ENCODE results near the gene CATSPERE. TPM values are rescaled to one million over a fixed set of nuclear protein-coding genes. Genes with fewer than 3 reads are reported as not detected.
"Not testable (repeated sequence)": the region's sequence is repeated elsewhere in the genome, so short reads cannot be mapped to it uniquely, and the experiment has no call there.

The CATSPERE gene
- total RNA-seq, 2 donors from 2014 or later: 0.32 to 3.9 TPM

DNA sequence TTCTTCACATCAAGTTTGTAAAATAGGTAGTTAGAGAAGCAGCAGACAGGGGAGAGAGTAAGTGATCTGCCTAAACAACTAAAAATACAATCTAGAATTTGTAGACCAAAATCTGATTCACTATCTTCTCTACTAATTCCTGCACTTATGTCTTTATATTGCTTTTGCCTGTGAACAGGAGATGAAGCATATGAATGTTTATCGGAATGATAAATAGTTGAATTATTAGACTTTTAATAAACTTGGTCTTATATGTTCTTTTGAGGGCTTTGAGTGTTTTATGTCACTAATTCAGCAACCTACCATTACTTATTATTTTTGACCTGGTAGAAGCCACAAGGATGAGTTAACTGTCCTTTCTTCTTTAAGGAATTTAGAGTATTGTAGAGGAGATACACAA lies 194.1 kb downstream of the CATSPERE start:
- peaks cover 8% of the 10 kb centered on the region for H3K4me1 ChIP-seq (replicated peaks)
- H3K27me3 ChIP-seq (replicated peaks; ENCODE audit: insufficient read depth): no peaks in the 10 kb centered on the region
- H3K27ac ChIP-seq: no peak overlapping the region
- no peak for TF ChIP-seq POLR2AphosphoS5 (IDR thresholded peaks at IDR 0.05)
- TF ChIP-seq CTCF (IDR thresholded peaks at IDR 0.05): no peak
- no peak for TF ChIP-seq POLR2A (IDR thresholded peaks at IDR 0.05)
- 100% methylated on average over 1 of the region's 1 CpG for WGBS
- H3K9me3 ChIP-seq: no peaks in the 10 kb centered on the region
- intact Hi-C loops (cut with DNase I): loop anchor here (5.0 to 10.0 kb wide), 2 partner anchors 387 to 1400 kb away; partner anchors contain the start of genes CEP170 and SDCCAG8
- DNase-seq (ENCODE audit: low spot score): no peak
- H3K36me3 ChIP-seq: no peaks in the 10 kb centered on the region
- no peak overlapping the region for H3K4me3 ChIP-seq

DNA sequence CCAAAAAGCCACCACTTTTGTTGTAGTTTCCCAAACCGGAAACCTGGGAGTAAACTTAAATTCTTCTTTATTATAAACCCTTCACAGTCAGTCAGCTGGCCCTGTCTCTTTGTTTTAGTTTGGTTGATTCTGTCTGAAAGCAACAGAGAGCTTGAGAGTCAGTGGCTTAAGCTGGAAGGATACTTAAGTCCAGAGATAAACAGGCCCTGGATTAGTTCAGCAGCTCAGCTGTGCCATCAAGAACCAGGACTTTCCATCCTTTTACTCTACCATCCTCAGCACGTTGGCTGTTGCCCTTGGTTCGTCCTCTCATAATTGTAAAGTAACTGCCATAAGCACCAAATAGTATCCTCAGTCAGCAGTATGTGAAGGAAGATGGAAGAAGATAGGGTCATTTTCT lies 196.3 kb downstream of the CATSPERE start:
- Histone ChIP-seq H3K27ac (no peak overlapping the region), H3K4me3 (no peak overlapping the region), H3K9me3 (no peaks in the 10 kb centered on the region), H3K4me1 (replicated peaks) (peaks cover 8% of the 10 kb centered on the region), H3K36me3 (no peaks in the 10 kb centered on the region), H3K27me3 (replicated peaks; ENCODE audit: insufficient read depth) (no peaks in the 10 kb centered on the region)
- no peak for TF ChIP-seq CTCF (IDR thresholded peaks at IDR 0.05)
- no peak for DNase-seq (ENCODE audit: low spot score)
- 84% methylated on average over 3 of the region's 3 CpGs for WGBS
- intact Hi-C loops (cut with DNase I): loop anchor here (5.0 to 10.0 kb wide), 2 partner anchors 385 to 1403 kb away; partner anchors contain the start of genes CEP170 and SDCCAG8

DNA sequence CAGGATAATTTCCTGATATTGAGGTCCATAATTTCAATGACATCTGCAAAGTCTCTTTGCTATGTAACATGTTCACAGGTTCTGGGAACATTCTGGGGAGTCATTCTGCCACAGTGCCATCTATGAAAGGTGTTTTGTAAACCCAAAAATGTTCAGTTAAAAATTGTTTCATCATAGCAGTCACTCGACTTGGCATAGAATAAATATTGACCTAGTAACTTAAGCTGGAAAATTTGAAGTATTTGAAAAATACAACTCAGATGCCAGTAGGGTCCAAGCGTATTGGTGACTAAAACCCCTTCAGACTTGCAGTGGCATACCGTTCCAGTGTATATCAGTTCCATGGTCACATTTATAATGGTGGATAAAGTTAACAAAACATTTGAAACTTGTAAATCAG lies 198.6 kb downstream of the CATSPERE start:
- intact Hi-C loops (cut with DNase I): loop anchor here (5.0 to 10.0 kb wide), 2 partner anchors 383 to 1405 kb away; partner anchors contain the start of genes CEP170 and SDCCAG8
- Histone ChIP-seq H3K9me3 (no peaks in the 10 kb centered on the region), H3K36me3 (no peaks in the 10 kb centered on the region), H3K4me1 (replicated peaks) (peaks cover 5% of the 10 kb centered on the region), H3K27me3 (replicated peaks; ENCODE audit: insufficient read depth) (no peaks in the 10 kb centered on the region), H3K27ac (no peak overlapping the region), H3K4me3 (no peak overlapping the region)
- 56% methylated on average over 3 of the region's 3 CpGs for WGBS
- no peak for TF ChIP-seq POLR2AphosphoS5 (IDR thresholded peaks at IDR 0.05)
- no peak for TF ChIP-seq CTCF (IDR thresholded peaks at IDR 0.05)
- no peak for TF ChIP-seq POLR2A (IDR thresholded peaks at IDR 0.05)
- no peak for DNase-seq (ENCODE audit: low spot score)

DNA sequence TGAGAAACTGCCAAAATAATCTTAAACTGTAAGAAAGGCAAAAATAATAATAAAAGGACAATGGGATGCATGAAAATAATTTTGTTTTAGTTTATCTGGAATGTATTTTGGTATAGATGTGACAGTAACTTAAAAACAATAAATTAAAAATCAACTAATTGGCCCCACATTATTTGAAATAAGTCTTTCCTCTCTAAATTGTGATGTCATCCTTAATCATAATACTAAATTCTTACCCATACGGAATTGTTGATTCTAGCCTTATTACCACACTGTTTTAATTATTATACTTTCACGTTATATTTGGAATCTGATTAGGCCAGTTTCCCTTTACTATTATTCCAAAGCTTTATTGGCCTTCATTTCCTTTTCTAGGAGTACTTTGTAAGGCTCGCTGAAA lies 199.5 kb downstream of the CATSPERE start:
- Histone ChIP-seq H3K27ac (no peak overlapping the region), H3K4me3 (no peak overlapping the region), H3K4me1 (replicated peaks) (peaks cover 3% of the 10 kb centered on the region), H3K27me3 (replicated peaks; ENCODE audit: insufficient read depth) (no peaks in the 10 kb centered on the region), H3K36me3 (no peaks in the 10 kb centered on the region), H3K9me3 (no peaks in the 10 kb centered on the region)
- WGBS: 98% methylated on average over 3 of the region's 3 CpGs
- TF ChIP-seq CTCF (IDR thresholded peaks at IDR 0.05) (no peak), POLR2AphosphoS5 (IDR thresholded peaks at IDR 0.05) (no peak), POLR2A (IDR thresholded peaks at IDR 0.05) (no peak)
- DNase-seq (ENCODE audit: low spot score): no peak
- intact Hi-C loops (cut with DNase I): no loop called here

DNA sequence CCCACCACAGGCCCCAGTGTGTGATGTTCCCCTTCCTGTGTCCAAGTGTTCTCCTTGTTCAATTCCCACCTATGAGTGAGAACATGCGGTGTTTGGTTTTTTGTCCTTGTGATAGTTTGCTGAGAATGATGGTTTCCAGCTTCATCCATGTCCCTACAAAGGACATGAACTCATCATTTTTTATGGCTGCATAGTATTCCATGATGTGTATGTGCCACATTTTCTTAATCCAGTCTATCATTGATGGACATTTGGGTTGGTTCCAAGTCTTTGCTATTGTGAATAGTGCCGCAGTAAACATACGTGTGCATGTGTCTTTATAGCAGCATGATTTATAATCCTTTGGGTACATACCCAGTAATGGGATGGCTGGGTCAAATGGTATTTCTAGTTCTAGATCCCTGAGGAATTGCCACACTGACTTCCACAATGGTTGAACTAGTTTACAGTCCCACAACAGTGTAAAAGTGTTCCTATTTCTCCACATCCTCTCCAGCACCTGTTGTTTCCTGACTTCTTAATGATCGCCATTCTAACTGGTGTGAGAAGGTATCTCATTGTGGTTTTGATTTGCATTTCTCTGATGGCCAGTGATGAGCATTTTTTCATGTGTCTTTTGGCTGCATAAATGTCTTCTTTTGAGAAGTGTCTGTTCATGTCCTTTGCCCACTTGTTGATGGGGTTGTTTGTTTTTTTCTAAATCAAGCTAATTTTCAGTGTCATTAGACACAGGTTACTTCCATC lies 200.7 kb downstream of the CATSPERE start:
- H3K4me3 ChIP-seq; DNase-seq (ENCODE audit: low spot score); H3K9me3 ChIP-seq; H3K36me3 ChIP-seq; H3K27ac ChIP-seq; H3K27me3 ChIP-seq (replicated peaks; ENCODE audit: insufficient read depth); intact Hi-C loops (cut with DNase I); H3K4me1 ChIP-seq (replicated peaks): not testable (repeated sequence)
- 93% methylated on average over 2 of the region's 4 CpGs for WGBS

Data from prostate gland (tissue), 2 donors.